Neuronal stem cell (in vitro differentiated cells): ENCODE data around the gene WDR5.

Experiments used
- DNase-seq: peaks from one replicate; pipeline ENCODE4 v3.0.0-alpha.2; 2013; ENCODE audit warnings: low spot score
- H2AFZ ChIP-seq: one replicate; pipeline ENCODE4 v1.6.1; 2013; ENCODE audit warnings: mild to moderate bottlenecking, low read length, inconsistent platforms
- H2AK5ac ChIP-seq: 2 replicates; pipeline ENCODE4 v1.6.1; 2013; ENCODE audit warnings: low read depth, mild to moderate bottlenecking, inconsistent platforms, low read length, moderate library complexity, mixed read lengths
- H2BK120ac ChIP-seq: 2 replicates; pipeline ENCODE4 v1.6.1; 2013; ENCODE audit warnings: low read depth, mild to moderate bottlenecking, inconsistent platforms, low read length, moderate library complexity, mixed read lengths
- H2BK12ac ChIP-seq: one replicate; pipeline ENCODE4 v1.6.1; 2013; ENCODE audit warnings: low read length, inconsistent platforms
- H2BK15ac ChIP-seq: 2 replicates; pipeline ENCODE4 v1.6.1; 2013; ENCODE audit warnings: mild to moderate bottlenecking, low read length, inconsistent platforms, mixed read lengths
- H2BK5ac ChIP-seq: one replicate; pipeline ENCODE4 v1.6.1; 2013; ENCODE audit warnings: inconsistent platforms, mild to moderate bottlenecking, low read length, moderate library complexity
- H3K14ac ChIP-seq: one replicate; pipeline ENCODE4 v1.6.1; 2013; ENCODE audit warnings: low read length, inconsistent platforms
- H3K18ac ChIP-seq: 2 replicates; pipeline ENCODE4 v1.6.1; 2013; ENCODE audit warnings: low read length, inconsistent platforms
- H3K23ac ChIP-seq: 2 replicates; pipeline ENCODE4 v1.6.1; 2013; ENCODE audit warnings: low read depth, mild to moderate bottlenecking, mixed read lengths, low read length, inconsistent platforms; ENCODE audit not compliant: poor library complexity
- H3K27ac ChIP-seq: replicated peaks from 3 replicates; pipeline ENCODE4 v1.5.1; 2013; ENCODE audit warnings: low read length, inconsistent platforms
- H3K27me3 ChIP-seq, 3 experiments: 2 replicates each; pipeline ENCODE4 v1.6.1; 2013; ENCODE audit warnings: low read length in 3 of 3, mild to moderate bottlenecking in 2 of 3, inconsistent platforms in 1 of 3, low read depth in 1 of 3, mixed read lengths in 1 of 3, moderate library complexity in 1 of 3; ENCODE audit not compliant: control insufficient read depth in 3 of 3, insufficient read depth in 3 of 3
- H3K36me3 ChIP-seq, 2 donors: replicated peaks in 1 of 2; 2 replicates each; pipeline ENCODE4 v1.6.1; 2013; ENCODE audit warnings: low read length in 2 of 2; ENCODE audit not compliant: control insufficient read depth in 2 of 2, insufficient read depth in 2 of 2
- H3K4ac ChIP-seq: 2 replicates; pipeline ENCODE4 v1.6.1; 2013; ENCODE audit warnings: inconsistent platforms, mild to moderate bottlenecking, low read length, moderate library complexity
- H3K4me1 ChIP-seq, 2 donors: 1 replicate in 1 of 2; 2 replicates in 1 of 2; pipeline ENCODE4 v1.6.1; 2013; ENCODE audit warnings: low read length in 2 of 2, low read depth in 1 of 2; ENCODE audit not compliant: control insufficient read depth in 2 of 2, insufficient read depth in 1 of 2
- H3K4me2 ChIP-seq: one replicate; pipeline ENCODE4 v1.6.1; 2013; ENCODE audit warnings: mild to moderate bottlenecking, low read length, inconsistent platforms; ENCODE audit not compliant: insufficient read depth, poor library complexity, severe bottlenecking
- H3K4me3 ChIP-seq, 2 donors: 2 replicates each; pipeline ENCODE4 v1.5.1; 2013; ENCODE audit warnings: low read length in 2 of 2, mild to moderate bottlenecking in 2 of 2, inconsistent platforms in 1 of 2, moderate library complexity in 1 of 2
- H3K79me1 ChIP-seq: one replicate; pipeline ENCODE4 v1.6.1; 2013; ENCODE audit warnings: low read depth, mild to moderate bottlenecking, inconsistent platforms, low read length, moderate library complexity
- H3K9ac ChIP-seq: one replicate; pipeline ENCODE4 v1.6.1; 2013; ENCODE audit warnings: mild to moderate bottlenecking, low read depth, low read length, inconsistent platforms; ENCODE audit not compliant: poor library complexity
- H3K9me3 ChIP-seq, 2 donors: replicated peaks in 1 of 2; 2 replicates each; pipeline versions ENCODE3 to v1.6.1; 2013; ENCODE audit warnings: low read length in 2 of 2, mild to moderate bottlenecking in 2 of 2, inconsistent platforms in 1 of 2, low read depth in 1 of 2, mixed read lengths in 1 of 2, moderate library complexity in 1 of 2; ENCODE audit not compliant: control insufficient read depth in 2 of 2, insufficient read depth in 1 of 2
- H4K8ac ChIP-seq: one replicate; pipeline ENCODE4 v1.6.1; 2013; ENCODE audit warnings: low read depth, mild to moderate bottlenecking, inconsistent platforms, low read length, moderate library complexity
- H4K91ac ChIP-seq: one replicate; pipeline ENCODE4 v1.6.1; 2013; ENCODE audit warnings: low read length, low read depth, mild to moderate bottlenecking, inconsistent platforms; ENCODE audit not compliant: poor library complexity
- WGBS, 2 donors: extraction: QIAGEN DNeasy Blood & Tissue Kit; methylation state at CpG; one replicate each; pipeline ENCODE4 v1.1.7; 2013; ENCODE audit warnings: missing lambda C conversion rate in 2 of 2, mixed read lengths in 1 of 2; ENCODE audit not compliant: insufficient read length in 2 of 2, insufficient replicate concordance in 1 of 2; ENCODE audit errors: extremely low coverage in 2 of 2; 5-methylcytosine and 5-hydroxymethylcytosine counted together

Gene WDR5

GRCh38 chr9:134141906-134142305 lies 6.0 kb downstream of the WDR5 start:
- Histone ChIP-seq H3K18ac (no peak overlapping the region), H2AK5ac (no peak overlapping the region), H2BK15ac (no peak overlapping the region), H3K79me1 (peaks cover 19% of the 10 kb centered on the region), H3K4ac (no peak overlapping the region), H2BK120ac (no peak overlapping the region), H3K36me3 (peaks cover 47 to 88% of the 10 kb centered on the region in 2 donors), H3K27me3 (no peaks in the 10 kb centered on the region), H3K9ac (no peak overlapping the region), H2AFZ (no peak overlapping the region), H4K91ac (no peak overlapping the region), H3K4me2 (no peak overlapping the region), H3K4me3 (no peak overlapping the region), H3K27ac (no peak overlapping the region), H3K4me1 (peaks cover 6 to 9% of the 10 kb centered on the region in 2 donors), H2BK12ac (no peak overlapping the region), H3K14ac (no peak overlapping the region), H3K23ac (no peak overlapping the region), H4K8ac (no peak overlapping the region), H3K9me3 (peaks cover 0 to 3% of the 10 kb centered on the region in 2 donors), H2BK5ac (no peak overlapping the region)
- WGBS, 2 donors: no CpG with 5 or more reads among the region's 13 CpGs
- no peak for DNase-seq

- peaks cover 12% of the 10 kb centered on the region for H3K79me1 ChIP-seq
- no peak overlapping the region for H3K9ac ChIP-seq
- no peak overlapping the region for H4K8ac ChIP-seq
- no peak for DNase-seq
- no peaks in the 10 kb centered on the region for H3K4me1 ChIP-seq
- H3K18ac ChIP-seq: no peak overlapping the region
- no peak overlapping the region for H3K4me3 ChIP-seq
- H3K4ac ChIP-seq: no peak overlapping the region
- H3K9me3 ChIP-seq: peaks cover 0 to 6% of the 10 kb centered on the region in 2 donors
- no peak overlapping the region for H3K23ac ChIP-seq
- H2BK120ac ChIP-seq: no peak overlapping the region
- H3K14ac ChIP-seq: no peak overlapping the region
- peaks cover 65 to 93% of the 10 kb centered on the region in 2 donors for H3K36me3 ChIP-seq
- H4K91ac ChIP-seq: no peak overlapping the region
- H3K27ac ChIP-seq: no peak overlapping the region
- H3K4me2 ChIP-seq: no peak overlapping the region
- H2BK5ac ChIP-seq: no peak overlapping the region
- H2AFZ ChIP-seq: no peak overlapping the region
- H3K27me3 ChIP-seq: no peaks in the 10 kb centered on the region
- H2BK12ac ChIP-seq: no peak overlapping the region
- WGBS, 2 donors: no CpG with 5 or more reads among the region's 4 CpGs
- H2AK5ac ChIP-seq: no peak overlapping the region
- H2BK15ac ChIP-seq: no peak overlapping the region
These were observed 8.9 kb downstream of the WDR5 start for GRCh38 chr9:134144801-134145200.

DNA sequence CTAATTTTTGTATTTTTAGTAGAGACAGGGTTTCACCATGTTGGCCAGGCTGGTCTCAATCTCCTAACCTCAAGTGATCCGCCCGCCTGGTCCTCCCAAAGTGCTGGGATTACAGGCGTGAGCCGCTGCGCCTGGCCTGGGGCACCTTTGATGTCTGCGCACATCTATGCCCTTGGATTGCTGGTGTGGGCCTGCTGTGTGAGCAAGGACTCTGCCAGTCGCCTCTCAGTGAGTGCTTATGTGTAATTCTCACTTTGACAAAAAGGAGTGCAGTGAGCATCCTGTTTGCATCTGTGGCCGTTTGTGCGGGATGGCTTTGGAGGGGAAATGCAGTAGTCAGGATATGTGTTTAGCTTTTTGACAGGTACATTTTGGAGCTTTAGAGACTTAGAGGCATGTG lies 9.4 kb downstream of the WDR5 start:
- Histone ChIP-seq H3K9me3 (peaks cover 0 to 6% of the 10 kb centered on the region in 2 donors), H3K14ac (no peak overlapping the region), H4K91ac (no peak overlapping the region), H3K27ac (no peak overlapping the region), H3K4ac (no peak overlapping the region), H2BK15ac (no peak overlapping the region), H2BK5ac (no peak overlapping the region), H3K36me3 (peaks cover 63 to 93% of the 10 kb centered on the region in 2 donors), H2BK120ac (no peak overlapping the region), H3K27me3 (no peaks in the 10 kb centered on the region), H3K18ac (no peak overlapping the region), H3K9ac (peak overlapping the region; percentile 68), H2AFZ (no peak overlapping the region), H3K4me2 (no peak overlapping the region), H2AK5ac (no peak overlapping the region), H3K79me1 (peaks cover 12% of the 10 kb centered on the region), H3K4me1 (no peaks in the 10 kb centered on the region), H2BK12ac (no peak overlapping the region), H3K4me3 (no peak overlapping the region), H3K23ac (no peak overlapping the region), H4K8ac (no peak overlapping the region)
- WGBS, 2 donors: no CpG with 5 or more reads among the region's 9 CpGs
- DNase-seq: no peak

DNA sequence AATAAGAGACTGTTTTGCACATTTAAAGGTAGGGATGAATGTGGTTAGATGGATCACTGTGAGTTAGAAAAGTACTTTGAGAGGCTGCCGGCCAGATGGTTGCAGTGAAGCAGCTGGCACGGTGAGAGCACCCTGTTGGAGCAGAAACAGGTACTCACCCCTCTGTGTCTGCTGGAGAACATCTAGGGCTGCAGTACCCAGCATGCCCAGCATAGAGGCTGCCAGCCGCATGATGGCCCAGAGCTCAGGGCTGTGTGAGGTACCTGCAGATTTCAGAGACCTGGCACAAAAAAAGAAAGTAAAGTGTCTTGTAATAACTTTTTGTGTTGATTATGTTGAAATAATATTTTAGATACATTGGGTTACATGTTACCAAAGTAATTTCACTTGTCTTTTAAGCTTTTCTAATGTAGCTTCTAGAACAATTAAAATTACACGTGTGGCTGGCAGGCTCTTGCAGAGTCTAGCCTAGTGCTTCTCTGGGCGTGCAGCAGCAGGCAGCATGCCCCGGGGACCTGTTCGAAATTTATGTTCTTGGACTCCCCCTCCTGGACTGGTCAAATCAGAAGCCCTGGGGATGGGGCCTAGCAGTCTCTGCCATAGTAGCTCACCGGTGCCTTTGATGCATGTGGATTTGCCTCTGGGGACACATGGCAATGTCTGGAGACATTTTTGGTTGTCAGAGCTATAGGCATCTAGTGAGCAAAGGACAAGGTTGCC lies 11.1 kb downstream of the WDR5 start:
- Histone ChIP-seq H3K79me1 (peaks cover 10% of the 10 kb centered on the region), H2BK5ac (no peak overlapping the region), H4K8ac (no peak overlapping the region), H3K9me3 (peaks cover 0 to 6% of the 10 kb centered on the region in 2 donors), H2BK120ac (no peak overlapping the region), H2AFZ (no peak overlapping the region), H3K27ac (no peak overlapping the region), H2BK12ac (no peak overlapping the region), H3K4me1 (peaks cover 0 to 1% of the 10 kb centered on the region in 2 donors), H3K4me3 (no peak overlapping the region), H3K23ac (no peak overlapping the region), H3K14ac (no peak overlapping the region), H3K27me3 (no peaks in the 10 kb centered on the region), H3K4ac (no peak overlapping the region), H2AK5ac (no peak overlapping the region), H3K18ac (no peak overlapping the region), H3K9ac (no peak overlapping the region), H3K36me3 (peaks cover 62 to 94% of the 10 kb centered on the region in 2 donors), H2BK15ac (no peak overlapping the region), H4K91ac (no peak overlapping the region), H3K4me2 (no peak overlapping the region)
- DNase-seq: no peak
- WGBS, 2 donors: no CpG with 5 or more reads among the region's 8 CpGs
